Omental fat pad (tissue), 4 donors: ENCODE data around the gene CDKL2. TPM values are rescaled to one million over a fixed set of nuclear protein-coding genes. Genes with fewer than 3 reads are reported as not detected.
A peak's percentile ranks its signal among the peaks of the same experiment; 100 is the strongest.

ENCODE experiments used
- ATAC-seq: fragments of 150-250 bp; one replicate; pipeline ENCODE4 v1.9.1; 2016; ENCODE audit warnings: mild to moderate bottlenecking, moderate library complexity; ENCODE audit not compliant: low FRiP score
- DNase-seq: peaks from one replicate; pipeline ENCODE4 v3.0.0-alpha.2; 2019; ENCODE audit warnings: low spot score
- CTCF ChIP-seq, 3 donors: fragments of 450-650 bp; IDR thresholded peaks; one replicate each; pipeline ENCODE4 v1.5.1; 2016 to 2017; ENCODE audit warnings: antibody characterized with exemption in 3 of 3, mild to moderate bottlenecking in 3 of 3, moderate library complexity in 2 of 3
- total RNA-seq, 4 donors: library from RNA; depleted of rRNA; stranded (reverse); fragments of >200 nt; gene quantifications; one replicate each; pipeline ENCODE4 v1.1.0, GENCODE V29; 2016

The CDKL2 gene
- 1 to 10 TPM in 2 of 4 donors, under 1 TPM in 1, not detected in 1; 0.38 to 1.9 (median 1.1) TPM for total RNA-seq

GRCh38 chr4:75630174-75630936 is at the start of gene CDKL2:
Gene CDKL2 (minus strand): TSS chr4:75630528. CDS start chr4:75625988, 4,540 bp downstream.
- ATAC-seq (peak; percentile 98), DNase-seq (peak; percentile 70)
- TF ChIP-seq CTCF (IDR thresholded peaks at IDR 0.05), result no peak

DNA sequence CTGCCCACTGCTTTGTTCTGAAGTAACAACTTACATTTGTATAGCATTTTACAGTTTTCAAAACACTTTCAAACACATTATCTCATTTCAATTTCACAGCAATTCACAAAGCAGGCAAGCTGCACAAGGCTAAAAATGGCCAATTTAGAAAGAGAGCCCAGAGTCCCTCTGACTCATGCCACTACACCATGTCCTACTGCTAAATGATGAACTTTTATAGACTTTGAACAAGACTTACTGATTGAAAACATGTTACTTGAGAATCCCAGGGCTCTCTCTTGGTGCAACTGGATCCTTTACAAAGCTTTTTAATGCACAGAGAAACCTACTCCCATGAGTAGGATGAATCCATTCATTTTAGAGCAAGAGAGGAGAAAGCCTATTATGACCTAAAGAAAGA is 48.6 kb upstream of the CDKL2 start:
- ATAC-seq (no peak), DNase-seq (no peak)
- no peak for TF ChIP-seq CTCF (IDR thresholded peaks at IDR 0.05)

DNA sequence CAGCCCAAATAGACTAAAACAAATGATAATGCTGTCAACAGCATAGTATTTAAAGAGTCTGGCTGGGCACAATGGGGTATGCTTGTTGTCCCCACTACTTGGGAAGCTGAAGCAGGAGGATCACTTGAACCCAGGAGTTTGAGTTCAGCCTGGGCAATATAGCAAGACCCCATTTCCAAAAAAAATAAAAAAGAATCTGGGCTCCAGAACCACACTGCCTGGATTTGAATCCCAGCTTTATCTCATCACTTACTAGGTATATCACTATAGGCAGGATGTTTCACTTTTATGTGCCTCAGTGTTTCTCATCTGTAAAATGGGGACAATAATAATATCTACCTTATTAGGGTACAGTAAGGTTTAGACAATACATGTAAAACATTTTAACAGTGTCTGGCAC is 48.1 kb upstream of the CDKL2 start:
- DNase-seq, result no peak

GRCh38 chr4:75675004-75675531 is 44.7 kb upstream of the CDKL2 start:
- ATAC-seq, result no peak
- no peak for TF ChIP-seq CTCF (IDR thresholded peaks at IDR 0.05)

More for the DNA sequence above, 48.1 kb upstream of the CDKL2 start:
- no peak for ATAC-seq
- no peak for TF ChIP-seq CTCF (IDR thresholded peaks at IDR 0.05)

GRCh38 chr4:75673959-75674328 is 43.6 kb upstream of the CDKL2 start:
- no peak for ATAC-seq
- TF ChIP-seq CTCF (IDR thresholded peaks at IDR 0.05), result no peak

More at GRCh38 chr4:75675004-75675531, 44.7 kb upstream of the CDKL2 start:
- no peak for DNase-seq

DNA sequence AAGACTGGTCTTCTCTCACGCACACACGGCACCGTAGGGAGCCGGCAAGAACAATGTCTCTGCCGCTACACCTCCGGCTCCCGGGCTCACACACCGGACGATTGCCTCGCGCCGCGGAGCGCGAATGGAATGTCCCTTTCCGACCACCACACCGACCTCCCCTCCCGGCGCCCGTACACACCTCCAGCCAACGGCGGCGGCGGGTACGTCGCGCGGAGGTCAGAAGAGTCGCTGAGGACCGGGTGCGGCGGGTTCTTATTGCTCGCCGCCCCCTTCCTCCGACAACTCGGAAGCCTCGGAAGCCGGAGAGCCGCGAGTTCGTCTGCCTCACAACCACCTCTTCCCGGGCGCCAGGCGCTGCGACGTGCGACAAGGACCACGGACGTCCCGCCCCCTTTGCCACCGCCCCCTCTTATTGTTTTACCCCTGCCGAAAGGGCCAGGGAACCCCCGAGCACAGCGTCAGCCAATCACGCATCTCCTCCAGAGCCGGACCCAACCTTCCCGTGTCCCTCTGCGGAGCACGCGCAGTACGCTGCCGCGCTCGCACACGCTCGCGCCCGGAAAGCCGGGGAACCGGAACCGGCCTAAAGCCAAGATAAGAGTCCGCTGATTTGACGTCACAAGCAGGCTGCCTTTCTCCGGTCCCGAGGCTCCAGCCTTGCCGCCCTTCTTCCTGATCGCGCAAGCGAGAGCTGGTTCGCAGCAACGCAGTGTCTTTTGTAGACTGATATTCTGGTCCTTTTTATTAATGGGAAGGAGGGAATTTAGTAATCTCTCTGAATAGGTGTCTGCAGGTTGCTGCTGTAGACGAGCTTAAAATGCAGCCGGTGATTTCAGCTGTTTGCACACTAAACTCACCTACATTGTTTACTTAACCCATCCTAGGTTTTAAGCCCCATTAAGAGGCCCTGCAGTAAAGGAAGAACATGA is 43.0 kb upstream of the CDKL2 start, which contains the start of gene G3BP2:
Gene G3BP2 (minus strand): TSS at position 385 of the 932 bp plus-strand sequence. CDS start 11,386 bp downstream, outside the sequence.
- TF ChIP-seq CTCF (IDR thresholded peaks at IDR 0.05), result no peak
- ATAC-seq (peak; percentile 99), DNase-seq (peak; percentile 83)

More at GRCh38 chr4:75673959-75674328, 43.6 kb upstream of the CDKL2 start:
- DNase-seq, result no peak
